Measurements from ENCODE around the gene NFIC. TPM values are rescaled to one million over a fixed set of nuclear protein-coding genes. Genes with fewer than 3 reads are reported as not detected.
A peak's percentile ranks its signal among the peaks of the same experiment; 100 is the strongest.
"Not testable (repeated sequence)": the region's sequence is repeated elsewhere in the genome, so short reads cannot be mapped to it uniquely, and the experiment has no call there.

NFIC gene
- polyA plus RNA-seq, 2 of the 4 experiments (the other 2 are of a cell fraction) = 2.6 to 34.9 TPM

- CTCF ChIA-PET = interaction anchor here (0.5 to 1.3 kb wide), 3 partner anchors 44 to 125 kb away, joined by 4 to 6 read pairs (median 5); no protein-coding TSS in a partner anchor
- DNase-seq (ENCODE audit: low read depth in 1 of 2, low spot score in 1 of 2) (no peak), FAIRE-seq (no peak), ATAC-seq (no peak)
- H3K9me3 ChIP-seq = no peaks in the 10 kb centered on the region
- H3K4me1 ChIP-seq = peaks cover 26% of the 10 kb centered on the region
- TF ChIP-seq CBX2 (IDR thresholded peaks at IDR 0.05; ENCODE audit: borderline replicate concordance, low read depth) (no peak), KDM1A (IDR thresholded peaks at IDR 0.05; ENCODE audit: low read depth) (peak; percentile 45; the same call in 1 of the 2 replicates), BHLHE40 (IDR thresholded peaks at IDR 0.05; ENCODE audit: low read depth, low read length) (no peak), POLR2AphosphoS2 (conservative IDR thresholded peaks at IDR 0.05; ENCODE audit: low read length) (no peak), RARB (CRISPR knock-in tag; IDR thresholded peaks at IDR 0.05) (no peak)
- peak overlapping the region in 1 of 2 experiments; percentile 93; a peak in 4 of 6 replicates for H3K27ac ChIP-seq
- POLR2A ChIA-PET = no interaction called here
- no peak overlapping the region for H3K4me2 ChIP-seq
- 86% methylated on average over 10 of the region's 11 CpGs for WGBS (ENCODE audit: missing lambda C conversion rate)
- H3K4me3 ChIP-seq = no peak overlapping the region
Observed at GRCh38 chr19:3348042-3348441, 18.3 kb upstream of the NFIC start.

- H3K4me2 ChIP-seq; DNase-seq (ENCODE audit: low read depth in 1 of 2, low spot score in 1 of 2); H3K27ac ChIP-seq; H3K9me3 ChIP-seq; ATAC-seq; FAIRE-seq; H3K4me3 ChIP-seq; POLR2A ChIA-PET: not testable (repeated sequence)
- H3K4me1 ChIP-seq = peaks cover 22% of the 10 kb centered on the region
- 88% methylated on average over 11 of the region's 11 CpGs for WGBS (ENCODE audit: missing lambda C conversion rate)
- TF ChIP-seq KDM1A (IDR thresholded peaks at IDR 0.05; ENCODE audit: low read depth) = 0 out of 2 replicates have a peak, but pooled peaks have one; percentile 2
- CTCF ChIA-PET = interaction anchor here (1.0 to 1.3 kb wide), 3 partner anchors 22 to 124 kb away, joined by 3 to 6 read pairs (median 5); no protein-coding TSS in a partner anchor
Observed at GRCh38 chr19:3348469-3348868, 17.9 kb upstream of the NFIC start.

- POLR2A ChIA-PET = no interaction called here
Observed at GRCh38 chr19:3350014-3350663, 16.2 kb upstream of the NFIC start.

More at GRCh38 chr19:3350014-3350663, 16.2 kb upstream of the NFIC start:
- CTCF ChIA-PET = interaction anchor here (0.6 to 3.3 kb wide), 3 partner anchors 123 to 355 kb away, joined by 3 to 10 read pairs (median 3); no protein-coding TSS in a partner anchor
- H3K4me1 ChIP-seq = peaks cover 17% of the 10 kb centered on the region
- peak overlapping the region; percentile 21 to 44; a peak in 2 of 6 replicates for H3K27ac ChIP-seq
- 54% methylated on average over 9 of the region's 9 CpGs for WGBS (ENCODE audit: missing lambda C conversion rate)
- no peak for ATAC-seq
- no peak for FAIRE-seq
- no peak overlapping the region for H3K4me3 ChIP-seq
- TF ChIP-seq, protein P1, sequence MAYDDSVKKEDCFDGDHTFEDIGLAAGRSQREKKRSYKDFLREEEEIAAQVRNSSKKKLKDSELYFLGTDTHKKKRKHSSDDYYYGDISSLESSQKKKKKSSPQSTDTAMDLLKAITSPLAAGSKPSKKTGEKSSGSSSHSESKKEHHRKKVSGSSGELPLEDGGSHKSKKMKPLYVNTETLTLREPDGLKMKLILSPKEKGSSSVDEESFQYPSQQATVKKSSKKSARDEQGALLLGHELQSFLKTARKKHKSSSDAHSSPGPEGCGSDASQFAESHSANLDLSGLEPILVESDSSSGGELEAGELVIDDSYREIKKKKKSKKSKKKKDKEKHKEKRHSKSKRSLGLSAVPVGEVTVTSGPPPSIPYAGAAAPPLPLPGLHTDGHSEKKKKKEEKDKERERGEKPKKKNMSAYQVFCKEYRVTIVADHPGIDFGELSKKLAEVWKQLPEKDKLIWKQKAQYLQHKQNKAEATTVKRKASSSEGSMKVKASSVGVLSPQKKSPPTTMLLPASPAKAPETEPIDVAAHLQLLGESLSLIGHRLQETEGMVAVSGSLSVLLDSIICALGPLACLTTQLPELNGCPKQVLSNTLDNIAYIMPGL (CRISPR knock-in tag; IDR thresholded peaks at IDR 0.05; ENCODE audit: borderline replicate concordance) = no peak
- TF ChIP-seq, protein P2, sequence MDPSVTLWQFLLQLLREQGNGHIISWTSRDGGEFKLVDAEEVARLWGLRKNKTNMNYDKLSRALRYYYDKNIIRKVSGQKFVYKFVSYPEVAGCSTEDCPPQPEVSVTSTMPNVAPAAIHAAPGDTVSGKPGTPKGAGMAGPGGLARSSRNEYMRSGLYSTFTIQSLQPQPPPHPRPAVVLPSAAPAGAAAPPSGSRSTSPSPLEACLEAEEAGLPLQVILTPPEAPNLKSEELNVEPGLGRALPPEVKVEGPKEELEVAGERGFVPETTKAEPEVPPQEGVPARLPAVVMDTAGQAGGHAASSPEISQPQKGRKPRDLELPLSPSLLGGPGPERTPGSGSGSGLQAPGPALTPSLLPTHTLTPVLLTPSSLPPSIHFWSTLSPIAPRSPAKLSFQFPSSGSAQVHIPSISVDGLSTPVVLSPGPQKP (IDR thresholded peaks at IDR 0.05; ENCODE audit: low read depth, low read length) = no peak
- TF ChIP-seq MAX (IDR thresholded peaks at IDR 0.05) (no peak), FOSL2 (IDR thresholded peaks at IDR 0.05) (no peak), FOSL2 (CRISPR knock-in tag; IDR thresholded peaks at IDR 0.05) (no peak), JUN (IDR thresholded peaks at IDR 0.05) (no peak), HDAC2 (IDR thresholded peaks at IDR 0.05) (no peak), RFX5 (IDR thresholded peaks at IDR 0.05) (no peak), CHD2 (IDR thresholded peaks at IDR 0.05; ENCODE audit: low read length, partially characterized antibody) (no peak), BCL3 (IDR thresholded peaks at IDR 0.05) (no peak)
- TF ChIP-seq, protein P3, sequence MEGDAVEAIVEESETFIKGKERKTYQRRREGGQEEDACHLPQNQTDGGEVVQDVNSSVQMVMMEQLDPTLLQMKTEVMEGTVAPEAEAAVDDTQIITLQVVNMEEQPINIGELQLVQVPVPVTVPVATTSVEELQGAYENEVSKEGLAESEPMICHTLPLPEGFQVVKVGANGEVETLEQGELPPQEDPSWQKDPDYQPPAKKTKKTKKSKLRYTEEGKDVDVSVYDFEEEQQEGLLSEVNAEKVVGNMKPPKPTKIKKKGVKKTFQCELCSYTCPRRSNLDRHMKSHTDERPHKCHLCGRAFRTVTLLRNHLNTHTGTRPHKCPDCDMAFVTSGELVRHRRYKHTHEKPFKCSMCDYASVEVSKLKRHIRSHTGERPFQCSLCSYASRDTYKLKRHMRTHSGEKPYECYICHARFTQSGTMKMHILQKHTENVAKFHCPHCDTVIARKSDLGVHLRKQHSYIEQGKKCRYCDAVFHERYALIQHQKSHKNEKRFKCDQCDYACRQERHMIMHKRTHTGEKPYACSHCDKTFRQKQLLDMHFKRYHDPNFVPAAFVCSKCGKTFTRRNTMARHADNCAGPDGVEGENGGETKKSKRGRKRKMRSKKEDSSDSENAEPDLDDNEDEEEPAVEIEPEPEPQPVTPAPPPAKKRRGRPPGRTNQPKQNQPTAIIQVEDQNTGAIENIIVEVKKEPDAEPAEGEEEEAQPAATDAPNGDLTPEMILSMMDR (IDR thresholded peaks at IDR 0.05) = no peak
- H3K4me2 ChIP-seq = no peak overlapping the region
- no peaks in the 10 kb centered on the region for H3K9me3 ChIP-seq
- DNase-seq (ENCODE audit: low read depth in 1 of 2, low spot score in 1 of 2) = no peak

Data from A549 (cell line).